ENCODE measurements around the gene ROBO1. TPM values are rescaled to one million over a fixed set of nuclear protein-coding genes. Genes with fewer than 3 reads are reported as not detected.

Gene ROBO1
- total RNA-seq, 1 donor from 2014 or later: 0.05 TPM

- DNase-seq: no peak
- no peak overlapping the region for H3K27ac Mint-ChIP-seq
- no peaks in the 10 kb centered on the region for H3K4me1 Mint-ChIP-seq
- H3K36me3 Mint-ChIP-seq (ENCODE audit: low read depth): no peaks in the 10 kb centered on the region
- intact Hi-C loops (cut with micrococcal nuclease): no loop called here
- no peak overlapping the region for H3K4me3 Mint-ChIP-seq
- H3K27me3 Mint-ChIP-seq: no peaks in the 10 kb centered on the region
- H3K9me3 Mint-ChIP-seq: no peaks in the 10 kb centered on the region
Measured at GRCh38 chr3:79041621-79042020, 726.2 kb downstream of the ROBO1 start.

DNA sequence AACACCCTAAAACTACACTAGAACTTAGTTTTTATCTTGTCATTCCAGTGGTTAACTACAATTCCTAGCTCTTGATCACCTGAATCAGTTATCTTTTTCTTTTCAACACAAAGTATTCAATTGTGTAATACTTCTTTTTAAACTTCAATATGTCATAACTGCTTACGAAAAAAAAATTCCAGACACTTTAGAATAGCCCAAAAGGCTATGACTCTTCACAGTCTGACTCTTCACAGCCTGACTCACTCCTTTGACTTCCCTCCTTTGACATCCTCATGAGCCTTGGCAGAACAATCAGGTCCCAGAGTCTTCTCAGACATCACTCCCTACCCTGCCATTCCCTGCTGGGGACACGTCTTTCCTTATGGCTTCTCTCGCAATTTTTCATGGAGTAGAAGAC, 727.1 kb downstream of the ROBO1 start:
- intact Hi-C loops (cut with micrococcal nuclease): no loop called here
- no peaks in the 10 kb centered on the region for H3K27me3 Mint-ChIP-seq
- DNase-seq: no peak
- H3K36me3 Mint-ChIP-seq (ENCODE audit: low read depth): no peaks in the 10 kb centered on the region
- no peak overlapping the region for H3K27ac Mint-ChIP-seq
- H3K4me1 Mint-ChIP-seq: no peaks in the 10 kb centered on the region
- H3K4me3 Mint-ChIP-seq: no peak overlapping the region
- no peaks in the 10 kb centered on the region for H3K9me3 Mint-ChIP-seq

DNA sequence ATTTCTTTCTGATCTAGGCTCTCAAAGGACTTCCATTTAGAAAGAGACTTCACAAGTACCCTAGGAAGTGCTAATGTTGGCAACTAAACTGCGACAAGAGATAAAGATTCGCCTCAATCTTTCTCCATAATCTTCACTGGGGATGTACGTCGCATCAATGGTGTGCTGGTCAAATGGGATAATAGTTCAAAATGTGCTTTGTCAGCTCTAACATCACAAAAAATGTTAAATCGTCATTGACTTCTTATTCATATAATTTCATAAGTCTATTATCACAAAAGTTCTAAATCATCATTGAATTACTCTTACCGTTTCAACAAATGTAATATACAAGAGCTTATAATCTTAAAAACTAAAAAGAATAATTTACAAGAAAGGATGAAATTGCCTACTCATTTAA, 727.7 kb downstream of the ROBO1 start:
- Mint-ChIP-seq H3K36me3 (ENCODE audit: low read depth) (no peaks in the 10 kb centered on the region), H3K27ac (no peak overlapping the region), H3K4me3 (no peak overlapping the region), H3K27me3 (no peaks in the 10 kb centered on the region), H3K9me3 (no peaks in the 10 kb centered on the region), H3K4me1 (no peaks in the 10 kb centered on the region)
- no peak for DNase-seq
- intact Hi-C loops (cut with micrococcal nuclease): no loop called here

- Mint-ChIP-seq H3K4me1 (no peaks in the 10 kb centered on the region), H3K4me3 (no peak overlapping the region), H3K27ac (no peak overlapping the region), H3K36me3 (ENCODE audit: low read depth) (no peaks in the 10 kb centered on the region), H3K27me3 (no peaks in the 10 kb centered on the region), H3K9me3 (no peaks in the 10 kb centered on the region)
- intact Hi-C loops (cut with micrococcal nuclease): no loop called here
- DNase-seq: no peak
Measured at GRCh38 chr3:79039192-79039591, 728.6 kb downstream of the ROBO1 start.

- no peaks in the 10 kb centered on the region for H3K36me3 Mint-ChIP-seq (ENCODE audit: low read depth)
- H3K27me3 Mint-ChIP-seq: no peaks in the 10 kb centered on the region
- no peaks in the 10 kb centered on the region for H3K9me3 Mint-ChIP-seq
- intact Hi-C loops (cut with micrococcal nuclease): no loop called here
- H3K4me3 Mint-ChIP-seq: no peak overlapping the region
- no peaks in the 10 kb centered on the region for H3K4me1 Mint-ChIP-seq
- no peak overlapping the region for H3K27ac Mint-ChIP-seq
- no peak for DNase-seq
Measured at GRCh38 chr3:79038636-79039035, 729.2 kb downstream of the ROBO1 start.

- Mint-ChIP-seq H3K4me1 (no peaks in the 10 kb centered on the region), H3K36me3 (ENCODE audit: low read depth) (no peaks in the 10 kb centered on the region), H3K9me3 (no peaks in the 10 kb centered on the region), H3K27me3 (no peaks in the 10 kb centered on the region), H3K27ac (no peak overlapping the region), H3K4me3 (no peak overlapping the region)
- no peak for DNase-seq
- intact Hi-C loops (cut with micrococcal nuclease): no loop called here
Measured at GRCh38 chr3:79038057-79038456, 729.7 kb downstream of the ROBO1 start.

DNA sequence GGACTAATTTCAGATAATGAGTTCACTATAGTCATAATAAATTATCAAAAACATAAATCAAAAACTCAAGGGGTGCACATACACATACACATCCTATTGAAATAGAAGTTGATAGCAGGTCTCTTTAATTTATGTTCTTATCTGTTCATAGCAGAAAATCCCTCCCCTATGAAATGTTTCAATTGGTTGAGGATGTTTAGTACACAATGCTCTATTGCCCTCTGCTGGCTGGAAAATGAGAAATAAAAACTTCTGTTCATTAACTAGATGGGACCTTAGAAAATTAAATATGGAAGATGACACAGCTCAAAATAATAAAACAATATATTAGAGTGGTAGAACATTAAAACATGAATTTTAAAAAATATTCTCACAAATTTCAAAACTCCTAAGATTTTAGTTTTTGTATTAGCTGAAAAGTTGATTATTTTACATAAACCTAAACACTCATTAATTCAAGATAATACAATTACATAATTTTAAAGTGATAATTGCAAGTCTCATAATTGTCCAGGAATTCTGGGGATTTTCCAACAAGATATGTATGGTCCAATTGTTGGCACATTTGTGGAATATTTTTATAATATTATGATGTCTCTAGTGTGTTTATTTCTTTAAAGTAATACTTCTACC, 735.0 kb downstream of the ROBO1 start:
- Mint-ChIP-seq H3K9me3 (no peaks in the 10 kb centered on the region), H3K4me3 (no peak overlapping the region), H3K27me3 (no peaks in the 10 kb centered on the region), H3K27ac (no peak overlapping the region), H3K4me1 (no peaks in the 10 kb centered on the region), H3K36me3 (ENCODE audit: low read depth) (no peaks in the 10 kb centered on the region)
- intact Hi-C loops (cut with micrococcal nuclease): loop anchor here (2.0 kb wide), 1 partner anchor 374 kb away; no protein-coding TSS in a partner anchor
- DNase-seq: no peak

- Mint-ChIP-seq H3K4me1 (no peaks in the 10 kb centered on the region), H3K27ac (no peak overlapping the region), H3K4me3 (no peak overlapping the region), H3K36me3 (ENCODE audit: low read depth) (no peaks in the 10 kb centered on the region), H3K27me3 (no peaks in the 10 kb centered on the region), H3K9me3 (no peaks in the 10 kb centered on the region)
- DNase-seq: no peak
- intact Hi-C loops (cut with micrococcal nuclease): no loop called here
Measured at GRCh38 chr3:79030157-79030556, 737.6 kb downstream of the ROBO1 start.

- Mint-ChIP-seq H3K4me3 (no peak overlapping the region), H3K36me3 (ENCODE audit: low read depth) (no peaks in the 10 kb centered on the region), H3K27ac (no peak overlapping the region), H3K4me1 (no peaks in the 10 kb centered on the region), H3K9me3 (no peaks in the 10 kb centered on the region), H3K27me3 (no peaks in the 10 kb centered on the region)
- intact Hi-C loops (cut with micrococcal nuclease): no loop called here
- DNase-seq: no peak
Measured at GRCh38 chr3:79028916-79029315, 738.9 kb downstream of the ROBO1 start.

GRCh38 chr3:79027593-79027992, 740.2 kb downstream of the ROBO1 start:
- Mint-ChIP-seq H3K27me3 (no peaks in the 10 kb centered on the region), H3K9me3 (no peaks in the 10 kb centered on the region), H3K4me3 (no peak overlapping the region), H3K27ac (no peak overlapping the region), H3K4me1 (no peaks in the 10 kb centered on the region), H3K36me3 (ENCODE audit: low read depth) (no peaks in the 10 kb centered on the region)
- DNase-seq: no peak
- intact Hi-C loops (cut with micrococcal nuclease): no loop called here

- H3K27ac Mint-ChIP-seq: no peak overlapping the region
- peaks cover 1% of the 10 kb centered on the region for H3K4me1 Mint-ChIP-seq
- peak overlapping the region; percentile 53 for H3K4me3 Mint-ChIP-seq
- intact Hi-C loops (cut with micrococcal nuclease): no loop called here
- DNase-seq: no peak
- H3K9me3 Mint-ChIP-seq: no peaks in the 10 kb centered on the region
- H3K36me3 Mint-ChIP-seq (ENCODE audit: low read depth): no peaks in the 10 kb centered on the region
- H3K27me3 Mint-ChIP-seq: peaks cover 11% of the 10 kb centered on the region
Measured at GRCh38 chr3:79019924-79020173, 747.9 kb downstream of the ROBO1 start.

DNA sequence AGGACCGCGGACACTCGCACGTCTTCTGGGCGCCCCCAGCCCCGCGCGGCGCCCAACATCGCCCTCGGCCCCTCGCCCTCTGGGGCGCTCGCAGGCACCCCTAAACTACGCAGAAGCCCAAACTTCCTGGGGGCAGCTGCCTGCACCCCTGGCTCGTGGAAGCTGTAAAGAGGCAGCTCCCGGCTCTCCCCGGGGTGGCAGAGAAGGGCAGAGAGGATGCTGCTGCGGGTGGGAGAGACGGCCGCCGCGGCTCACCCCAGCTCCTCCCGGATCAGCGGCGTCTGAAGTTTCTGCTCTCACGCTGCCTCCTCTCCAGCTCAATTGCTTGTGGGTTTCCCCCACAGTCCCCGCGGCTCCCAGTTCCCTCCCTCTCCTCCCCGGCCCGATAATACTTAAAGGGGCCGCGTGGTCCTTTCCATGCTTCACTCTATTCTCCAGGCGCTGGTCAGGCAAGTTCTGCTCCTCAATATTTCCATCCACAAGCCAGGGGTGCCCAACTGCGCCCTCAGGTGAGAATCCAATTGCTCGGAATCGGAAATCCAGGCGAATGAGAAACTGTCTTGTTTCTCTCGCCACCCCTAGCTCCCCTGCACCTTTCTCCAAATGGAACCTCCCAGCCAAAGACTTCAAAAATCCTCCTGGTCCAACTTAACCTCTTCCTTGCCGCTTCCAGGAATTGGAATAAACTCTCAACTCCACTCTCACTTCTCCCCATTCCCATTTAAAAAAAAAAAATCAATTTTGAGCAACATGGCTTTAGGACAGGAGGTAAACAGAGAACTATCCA, 748.5 kb downstream of the ROBO1 start:
- no peaks in the 10 kb centered on the region for H3K9me3 Mint-ChIP-seq
- no peaks in the 10 kb centered on the region for H3K36me3 Mint-ChIP-seq (ENCODE audit: low read depth)
- H3K4me1 Mint-ChIP-seq: peaks cover 1% of the 10 kb centered on the region
- DNase-seq: no peak
- intact Hi-C loops (cut with micrococcal nuclease): no loop called here
- H3K27ac Mint-ChIP-seq: no peak overlapping the region
- peaks cover 11% of the 10 kb centered on the region for H3K27me3 Mint-ChIP-seq
- H3K4me3 Mint-ChIP-seq: peak overlapping the region; percentile 53

DNA sequence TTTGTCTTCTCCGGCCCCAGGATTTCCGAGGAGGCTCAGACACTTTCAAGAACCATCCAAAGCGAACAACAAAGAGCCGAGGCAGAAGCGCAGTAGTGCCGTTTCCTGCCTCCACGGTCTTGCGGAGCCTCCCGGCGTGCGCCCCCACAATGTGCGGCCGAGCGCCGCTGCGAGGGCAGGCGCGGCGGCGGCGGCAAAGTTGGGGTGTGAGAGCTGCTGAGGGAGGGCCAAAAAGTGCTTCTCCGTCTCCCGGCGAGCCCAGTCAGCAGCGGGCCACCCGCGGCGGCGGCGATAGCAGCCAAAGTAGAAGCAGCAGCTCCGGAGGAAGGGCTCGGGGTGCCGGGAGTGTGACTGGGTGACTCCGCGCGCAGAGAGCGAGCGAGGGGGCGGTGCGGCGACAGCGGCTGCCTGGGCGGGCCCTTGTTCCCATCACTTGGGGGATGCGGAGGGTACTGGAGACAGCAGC, 749.1 kb downstream of the ROBO1 start:
- peaks cover 11% of the 10 kb centered on the region for H3K27me3 Mint-ChIP-seq
- intact Hi-C loops (cut with micrococcal nuclease): no loop called here
- no peaks in the 10 kb centered on the region for H3K9me3 Mint-ChIP-seq
- no peak overlapping the region for H3K4me3 Mint-ChIP-seq
- peaks cover 1% of the 10 kb centered on the region for H3K4me1 Mint-ChIP-seq
- no peaks in the 10 kb centered on the region for H3K36me3 Mint-ChIP-seq (ENCODE audit: low read depth)
- no peak overlapping the region for H3K27ac Mint-ChIP-seq
- peak; percentile 61 for DNase-seq

DNA sequence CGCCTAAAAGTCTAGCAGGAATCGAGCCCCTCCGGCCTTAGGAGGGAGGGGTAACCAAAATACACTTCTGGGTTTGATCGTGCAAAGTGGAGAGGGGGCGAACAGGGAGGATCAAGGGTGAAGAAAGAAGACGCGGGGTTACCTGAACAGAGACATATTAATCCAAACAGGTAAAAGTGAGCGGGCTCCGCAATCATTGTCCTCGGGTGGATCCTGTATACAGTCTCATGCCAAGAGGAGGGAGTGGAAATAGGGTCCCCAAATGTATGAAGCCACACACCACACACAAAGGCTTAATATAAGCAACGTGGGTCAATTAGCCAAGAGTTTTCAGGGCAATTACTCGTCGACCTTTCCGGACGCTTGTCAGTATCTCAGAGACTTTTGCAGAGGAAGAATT, 749.5 kb downstream of the ROBO1 start:
- intact Hi-C loops (cut with micrococcal nuclease): no loop called here
- peaks cover 11% of the 10 kb centered on the region for H3K27me3 Mint-ChIP-seq
- peaks cover 1% of the 10 kb centered on the region for H3K4me1 Mint-ChIP-seq
- no peak overlapping the region for H3K4me3 Mint-ChIP-seq
- DNase-seq: no peak
- H3K36me3 Mint-ChIP-seq (ENCODE audit: low read depth): no peaks in the 10 kb centered on the region
- no peak overlapping the region for H3K27ac Mint-ChIP-seq
- H3K9me3 Mint-ChIP-seq: no peaks in the 10 kb centered on the region
